ENCODE data around the gene DPYD.

Gene DPYD

GRCh38 chr1:97348599-97349265 is 572.1 kb downstream of the DPYD start:
- no peak overlapping the region for H3K27ac ChIP-seq
- no peak for TF ChIP-seq CTCF (conservative IDR thresholded peaks at IDR 0.05)

- TF ChIP-seq CTCF (conservative IDR thresholded peaks at IDR 0.05): no peak
- H3K27ac ChIP-seq: no peak overlapping the region
Observed at GRCh38 chr1:97340951-97341350, 579.9 kb downstream of the DPYD start.

GRCh38 chr1:97338347-97338746 is 582.5 kb downstream of the DPYD start:
- no peak for TF ChIP-seq CTCF (conservative IDR thresholded peaks at IDR 0.05)
- H3K27ac ChIP-seq: no peak overlapping the region

- H3K27ac ChIP-seq: no peak overlapping the region
- TF ChIP-seq CTCF (conservative IDR thresholded peaks at IDR 0.05): no peak
Observed at GRCh38 chr1:97337250-97338030, 583.4 kb downstream of the DPYD start.

GRCh38 chr1:97334454-97334853 is 586.4 kb downstream of the DPYD start:
- H3K27ac ChIP-seq: no peak overlapping the region
- no peak for TF ChIP-seq CTCF (conservative IDR thresholded peaks at IDR 0.05)

GRCh38 chr1:97332716-97333115 is 588.1 kb downstream of the DPYD start:
- TF ChIP-seq CTCF (conservative IDR thresholded peaks at IDR 0.05): no peak
- no peak overlapping the region for H3K27ac ChIP-seq

- TF ChIP-seq CTCF (conservative IDR thresholded peaks at IDR 0.05): no peak
Observed at GRCh38 chr1:97331165-97331564, 589.7 kb downstream of the DPYD start.

More at GRCh38 chr1:97331165-97331564, 589.7 kb downstream of the DPYD start:
- H3K27ac ChIP-seq: no peak overlapping the region

All from VCaP (cell line).